GM18909 (cell line): ENCODE results near the gene ITGB5.
"Not testable (repeated sequence)": the region's sequence is repeated elsewhere in the genome, so short reads cannot be mapped to it uniquely, and the experiment has no call there.

Experiments used
- ATAC-seq: cut with Tn5 transposase; IDR thresholded peaks from one replicate; pipeline ENCODE4 v1.9.1; 2021; ENCODE audit warnings: mild to moderate bottlenecking; ENCODE audit not compliant: unreplicated experiment, poor library complexity

Gene ITGB5

DNA sequence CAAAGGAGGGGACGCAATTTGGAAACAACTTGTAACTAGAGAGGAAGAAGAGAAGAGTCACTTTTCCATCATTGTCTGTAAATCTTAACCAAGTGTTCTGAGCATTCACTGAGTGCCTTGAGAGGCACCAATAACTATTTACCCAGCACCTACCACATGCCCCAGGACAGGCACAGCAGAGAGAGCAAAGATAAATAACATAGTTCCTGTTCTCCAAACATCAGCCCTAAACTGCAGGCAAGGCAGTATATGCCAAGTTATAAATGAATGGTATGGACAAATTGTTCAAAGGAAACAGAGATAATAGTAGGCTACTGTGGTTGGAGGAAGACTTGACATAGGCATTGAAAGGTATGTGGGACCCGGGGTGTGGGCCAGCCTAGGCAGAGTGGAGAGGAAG, 45.6 kb downstream of the ITGB5 start:
- no peak for ATAC-seq

DNA sequence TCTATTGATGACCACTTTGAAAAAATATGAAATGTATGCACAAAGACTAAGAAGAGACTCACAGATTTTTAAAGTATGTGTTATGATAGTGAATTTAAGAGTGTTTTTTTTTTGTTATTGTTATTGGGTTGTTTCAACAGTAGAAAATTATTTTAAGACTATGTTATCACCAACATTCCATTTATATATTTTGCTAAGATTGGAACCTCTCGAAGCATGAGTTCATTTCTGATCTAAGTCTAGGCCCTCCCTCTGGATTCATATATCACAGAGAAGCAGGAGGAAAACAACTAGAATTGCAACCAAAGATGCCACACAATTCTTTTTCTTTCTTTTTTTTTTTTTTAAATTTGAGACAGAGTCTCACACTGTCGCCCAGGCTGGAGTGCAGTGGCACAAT, 46.8 kb downstream of the ITGB5 start:
- no peak for ATAC-seq

- ATAC-seq, result no peak
Observed at GRCh38 chr3:124839896-124840295, 47.3 kb downstream of the ITGB5 start.

DNA sequence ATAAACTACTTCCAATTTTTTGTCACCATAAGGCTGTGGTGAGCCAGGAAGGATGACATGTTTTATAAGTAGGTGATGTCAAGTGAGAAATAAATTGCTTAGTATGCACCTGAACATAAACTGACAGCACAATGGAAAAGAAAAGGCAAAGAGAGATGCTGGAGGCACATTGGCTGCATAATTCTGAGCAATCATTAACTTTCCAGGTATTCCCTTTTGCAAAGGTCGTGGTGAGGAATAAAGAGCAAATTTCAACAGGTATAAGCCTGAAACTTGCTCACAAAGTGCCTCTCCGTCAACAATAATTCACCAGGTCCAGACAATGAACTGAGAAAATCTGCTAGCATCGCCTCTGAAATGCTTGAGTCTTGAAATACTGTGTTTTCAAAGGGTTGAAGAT, 48.2 kb downstream of the ITGB5 start:
- ATAC-seq, result no peak

- no peak for ATAC-seq
Observed at GRCh38 chr3:124837730-124838186, 49.4 kb downstream of the ITGB5 start.

DNA sequence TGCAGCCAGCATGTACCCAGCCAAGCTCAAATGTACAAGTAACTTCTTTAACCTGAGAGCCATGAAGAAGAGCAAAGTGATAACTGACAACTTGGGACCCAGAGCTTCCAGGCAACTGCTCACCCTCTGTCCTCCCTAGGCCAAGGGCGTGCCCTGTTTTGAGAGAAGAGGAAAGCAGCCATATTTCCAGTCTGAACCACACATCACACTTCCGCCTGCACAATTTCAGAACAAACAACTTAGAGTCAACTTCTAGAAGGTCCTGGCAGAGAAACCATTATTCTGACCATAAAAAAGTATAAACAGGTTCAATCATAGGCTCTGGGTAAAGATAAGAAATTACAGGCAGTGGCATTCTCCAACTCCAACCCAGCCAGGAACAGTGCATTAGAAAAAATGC, 50.1 kb downstream of the ITGB5 start:
- ATAC-seq, result no peak

DNA sequence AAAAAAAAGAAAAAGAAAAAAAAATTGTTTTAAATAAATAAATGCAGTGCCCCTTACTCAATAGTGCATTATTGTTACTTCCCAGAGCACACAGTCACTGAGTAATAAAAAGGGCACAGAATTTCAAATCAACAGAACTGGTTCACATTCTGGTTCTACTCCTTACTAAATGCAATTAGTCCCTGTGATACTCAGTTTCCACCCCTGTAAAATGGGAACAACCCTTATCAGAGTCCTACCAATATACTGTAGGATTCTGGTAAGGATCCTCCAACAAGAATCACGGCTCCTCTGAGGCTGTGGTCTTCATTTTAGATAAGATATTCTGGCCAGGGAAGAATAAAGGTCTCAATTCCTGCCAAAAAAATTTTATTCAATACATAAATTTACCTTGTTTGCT, 50.7 kb downstream of the ITGB5 start:
- ATAC-seq, result no peak

DNA sequence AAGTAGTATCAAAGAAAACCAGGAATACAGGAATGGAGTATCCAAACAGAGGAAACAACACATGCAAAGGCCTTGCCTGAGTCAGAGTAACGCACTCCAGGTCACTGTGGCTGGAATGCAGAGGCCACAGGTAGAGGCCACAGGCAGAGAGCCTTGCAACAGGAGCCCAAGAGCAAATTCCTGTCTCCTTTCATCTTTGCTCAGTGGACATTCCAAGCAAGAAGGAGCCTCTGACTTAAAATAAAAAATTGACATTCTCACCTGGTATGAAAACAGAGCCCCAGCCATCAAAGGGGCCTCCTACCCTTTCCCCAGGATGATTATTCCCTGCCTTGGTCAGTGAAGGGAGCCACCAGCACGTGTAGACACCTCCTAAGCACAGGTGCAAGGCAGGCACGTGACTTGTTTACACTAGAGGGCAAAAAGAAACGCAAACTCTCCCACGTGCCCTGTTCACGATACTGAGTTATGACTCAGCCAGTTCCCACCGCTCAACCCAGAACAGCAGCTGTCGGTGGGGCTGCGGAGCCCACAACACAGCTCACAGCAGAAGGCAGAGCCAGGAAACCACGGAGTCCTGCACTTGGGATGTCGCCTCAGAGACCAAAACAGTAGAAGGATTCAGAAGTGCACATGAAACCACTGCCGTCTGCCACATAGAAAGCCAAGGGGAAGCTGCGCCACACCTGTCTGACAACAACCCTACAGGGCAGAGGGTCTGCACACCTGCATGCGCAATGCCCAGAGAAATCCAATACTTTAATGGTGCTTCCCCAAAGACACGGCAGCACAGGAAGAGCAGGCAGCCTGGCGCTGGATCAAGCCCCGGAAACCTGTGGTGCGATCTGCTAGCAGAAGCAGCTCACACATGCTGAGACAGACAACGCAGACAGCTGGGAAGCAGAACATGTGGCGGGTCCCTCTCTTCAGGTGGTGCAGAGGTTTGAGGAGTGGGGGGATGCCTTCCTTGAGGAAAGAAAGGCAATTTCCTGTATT, 52.1 kb downstream of the ITGB5 start:
- ATAC-seq, result peak; percentile 94

DNA sequence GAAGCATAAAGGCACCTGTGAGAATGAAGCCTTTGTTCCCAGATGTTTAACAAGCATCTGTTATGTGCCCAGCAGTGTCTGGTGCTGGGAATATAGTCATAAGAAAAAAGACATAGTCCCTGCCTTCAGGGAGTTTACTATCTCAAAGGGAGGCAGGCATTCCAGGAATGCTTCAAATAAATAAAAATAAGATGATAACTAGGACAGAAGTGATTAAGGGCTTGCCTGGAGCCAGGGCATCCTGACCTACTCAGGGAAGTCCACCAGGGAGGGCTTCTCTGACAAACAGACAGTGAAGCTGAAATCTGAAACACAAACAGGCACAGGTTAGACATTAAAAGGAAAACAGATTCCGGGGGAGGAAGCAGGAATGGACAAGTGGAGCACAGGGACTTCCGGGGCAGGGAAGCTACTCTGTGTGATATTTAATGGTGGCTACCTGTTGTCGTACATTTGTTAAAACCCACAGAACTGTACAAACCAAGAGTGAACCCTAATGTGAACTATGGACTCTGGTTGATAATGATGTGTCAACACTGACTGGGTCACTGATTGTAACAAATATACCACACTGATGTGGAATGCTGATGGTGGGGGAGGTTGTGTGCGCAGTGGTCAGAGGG, 53.3 kb downstream of the ITGB5 start:
- no peak for ATAC-seq

DNA sequence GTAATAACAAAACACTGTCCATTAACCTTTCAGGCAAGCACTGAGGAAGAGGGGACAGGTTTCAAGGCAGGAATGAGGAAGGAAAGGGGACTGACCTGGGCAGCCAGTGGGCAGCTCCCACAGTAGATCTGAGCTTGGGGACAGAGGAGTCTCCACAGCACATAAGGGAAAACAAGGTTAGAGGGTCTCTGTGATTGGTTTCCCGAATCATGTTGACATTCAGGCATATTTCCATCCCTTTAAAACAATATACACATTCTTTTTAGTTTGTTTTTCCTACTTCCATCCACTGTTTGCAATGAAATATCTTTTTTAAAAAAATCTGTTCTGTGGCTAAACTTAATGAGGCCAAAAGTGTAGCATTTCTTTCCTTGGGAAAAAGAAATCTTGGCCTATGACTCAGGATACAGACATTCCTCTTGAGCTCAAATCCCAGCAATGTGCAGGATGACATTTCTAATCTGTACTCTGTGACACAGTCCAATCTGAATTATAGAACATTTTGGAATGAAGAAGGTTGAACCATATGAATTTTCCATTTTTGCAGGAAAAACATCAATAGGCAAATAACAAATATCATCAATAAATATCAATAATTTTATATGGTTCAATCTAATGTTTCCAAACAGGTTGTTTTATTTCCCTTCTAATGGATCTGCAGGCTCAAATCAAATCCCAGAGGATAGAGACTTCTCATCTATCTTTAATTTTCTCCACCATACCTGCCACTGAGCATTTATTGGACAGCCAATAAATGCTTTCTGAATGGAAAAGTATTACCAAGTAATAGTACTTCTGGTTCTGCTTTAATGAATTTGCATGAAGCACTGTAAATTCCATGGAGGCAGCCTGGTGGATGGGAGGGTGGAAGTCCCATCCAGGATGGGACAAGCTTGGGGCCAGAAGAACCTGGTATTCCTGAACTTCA, 54.1 kb downstream of the ITGB5 start:
- ATAC-seq, result no peak

GRCh38 chr3:124831628-124832199, 55.5 kb downstream of the ITGB5 start:
- ATAC-seq, result no peak

GRCh38 chr3:124829819-124830554, 57.2 kb downstream of the ITGB5 start:
- no peak for ATAC-seq

DNA sequence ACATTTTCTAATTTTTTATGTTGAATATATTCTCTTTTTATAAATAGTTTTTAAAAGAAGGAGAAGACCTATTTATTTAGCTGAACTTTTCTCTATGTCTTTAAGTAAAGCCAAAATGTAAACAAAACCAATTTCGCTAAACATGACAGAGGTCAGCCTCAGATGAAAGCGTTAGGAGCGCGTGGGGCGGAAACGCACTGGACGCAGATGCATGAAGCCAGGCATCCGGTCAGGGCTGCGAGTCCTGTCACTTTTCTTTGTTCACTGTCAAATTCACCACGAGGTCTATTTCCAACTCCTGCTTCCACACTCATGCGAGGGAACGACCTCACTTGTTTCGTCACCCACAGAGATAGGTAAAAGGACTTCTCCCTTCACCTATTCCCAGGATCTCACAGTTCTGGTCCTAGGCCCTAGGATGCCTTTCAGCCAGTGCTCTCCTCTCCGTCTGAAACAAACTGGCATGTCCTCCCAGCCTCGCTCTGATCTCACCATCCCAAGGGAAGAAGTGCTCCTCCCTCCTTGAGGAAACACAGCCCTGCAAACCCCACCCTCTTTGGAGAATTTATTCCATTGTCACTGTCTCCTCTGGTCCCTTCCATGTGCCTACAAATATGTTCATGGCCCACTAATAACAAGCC, 57.9 kb downstream of the ITGB5 start:
- ATAC-seq, result no peak

- not testable (repeated sequence) for ATAC-seq
Observed at GRCh38 chr3:124827476-124828206, 59.5 kb downstream of the ITGB5 start.

- no peak for ATAC-seq
Observed at GRCh38 chr3:124826703-124827102, 60.5 kb downstream of the ITGB5 start.

DNA sequence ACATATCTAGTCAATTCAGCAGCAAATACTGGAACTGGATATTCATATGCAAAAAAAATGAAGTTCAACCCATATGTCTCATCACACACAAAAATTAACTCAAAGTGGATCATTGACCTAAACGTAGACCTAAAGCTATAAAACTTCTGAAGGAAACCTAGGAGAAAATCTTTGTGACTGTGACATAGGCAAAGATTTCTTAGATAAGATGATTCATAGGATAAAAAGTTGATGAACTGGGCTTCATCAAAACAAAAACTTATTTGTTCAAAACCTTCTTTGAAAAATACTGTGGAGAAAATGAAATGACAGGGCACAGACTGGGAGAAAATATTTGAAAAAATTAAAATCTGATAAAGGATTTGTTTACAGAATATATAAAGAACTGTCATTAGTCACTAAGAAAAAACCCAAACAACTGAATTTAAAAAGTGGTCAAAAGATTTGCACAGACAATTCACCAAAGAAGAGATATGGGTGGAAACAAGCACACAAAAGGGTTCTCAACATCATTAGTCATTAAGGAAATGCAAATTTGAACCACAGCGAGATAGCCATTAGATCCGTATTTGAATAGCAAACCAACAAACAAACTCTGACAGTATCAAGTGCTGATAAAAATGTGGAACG, 62.8 kb downstream of the ITGB5 start:
- ATAC-seq, result no peak

DNA sequence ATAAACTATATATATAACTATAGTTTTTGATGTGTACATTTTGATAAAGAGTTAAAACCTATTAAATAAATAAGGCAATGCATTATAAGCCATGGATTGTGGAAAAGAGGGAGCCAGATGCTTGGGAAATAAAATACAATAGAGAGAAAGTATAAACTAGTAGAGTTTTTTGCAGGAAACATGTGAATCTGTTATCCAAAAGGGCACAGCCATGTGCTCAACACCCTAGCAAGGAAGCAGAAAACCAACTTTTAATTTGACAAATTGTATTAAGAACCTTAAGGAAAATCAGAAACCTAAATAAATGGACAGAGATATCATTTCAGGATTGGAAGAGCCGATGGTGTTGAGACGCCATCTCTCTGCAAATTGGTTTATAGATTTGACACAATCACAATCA, 63.5 kb downstream of the ITGB5 start:
- ATAC-seq, result no peak

DNA sequence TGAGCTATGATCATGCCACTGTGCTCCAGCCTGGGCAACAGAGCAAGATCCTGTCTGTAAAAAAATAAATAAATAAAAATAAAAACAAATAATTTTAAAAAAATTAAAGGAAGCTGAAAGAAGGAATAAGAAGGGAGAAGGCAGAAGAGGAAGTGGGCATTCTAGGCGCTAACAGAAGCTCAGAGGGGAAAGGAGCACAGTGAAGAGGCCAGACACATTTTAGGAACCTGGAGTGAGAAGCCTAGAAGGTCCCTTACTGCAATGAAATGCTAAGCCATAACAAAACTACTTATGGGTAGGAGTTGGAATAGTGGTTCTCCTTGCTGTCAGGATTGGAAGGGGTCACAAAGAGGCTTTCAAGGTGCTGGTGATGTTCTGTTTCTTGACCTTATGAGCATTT, 64.0 kb downstream of the ITGB5 start:
- ATAC-seq, result no peak
